GM18517 (cell line): ENCODE data around the gene KLHL29.

Experiments used
- ATAC-seq: cut with Tn5 transposase; IDR thresholded peaks from one replicate; pipeline ENCODE4 v1.9.1; 2021; ENCODE audit warnings: mild to moderate bottlenecking, moderate library complexity; ENCODE audit not compliant: unreplicated experiment

The KLHL29 gene

DNA sequence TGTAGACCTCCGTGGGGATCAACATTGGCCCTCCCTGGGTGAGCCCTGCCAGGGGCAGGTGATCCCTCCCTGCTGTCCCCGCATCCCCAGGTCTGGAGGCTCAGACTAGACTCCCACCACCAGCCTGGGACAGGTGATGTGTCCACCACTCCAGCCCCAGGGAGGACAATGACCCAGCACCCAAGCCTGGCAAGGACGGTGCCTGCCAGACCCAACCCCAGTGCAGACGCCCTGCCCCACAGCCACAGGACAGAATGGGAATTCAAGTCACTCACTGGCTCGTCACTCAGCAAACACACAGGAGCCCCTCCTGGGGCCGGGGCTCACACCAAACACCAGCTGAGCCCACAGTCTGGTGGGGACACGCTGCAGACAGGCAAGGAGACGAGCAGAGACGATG, 302.2 kb downstream of the KLHL29 start:
- no peak for ATAC-seq

DNA sequence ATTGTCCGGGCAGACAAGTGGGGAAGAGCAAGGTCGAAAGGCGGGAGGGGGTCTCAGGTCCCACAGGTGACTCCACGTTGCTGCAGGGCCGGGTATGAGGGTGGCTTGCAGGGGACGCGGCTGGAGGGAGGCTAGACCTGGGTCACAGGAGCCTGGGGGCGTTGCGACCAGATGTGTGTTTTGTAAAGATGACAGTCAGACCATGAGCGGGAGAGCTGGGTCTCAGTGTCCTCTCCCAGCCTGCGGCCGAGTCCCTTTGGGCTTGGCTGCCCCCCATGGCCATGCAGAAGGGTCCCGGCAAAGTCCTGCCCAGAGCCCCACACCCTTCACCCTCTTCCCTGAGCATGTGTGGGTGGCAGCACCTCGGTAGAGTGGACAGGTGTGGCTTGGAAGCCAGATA, 302.7 kb downstream of the KLHL29 start:
- no peak for ATAC-seq

DNA sequence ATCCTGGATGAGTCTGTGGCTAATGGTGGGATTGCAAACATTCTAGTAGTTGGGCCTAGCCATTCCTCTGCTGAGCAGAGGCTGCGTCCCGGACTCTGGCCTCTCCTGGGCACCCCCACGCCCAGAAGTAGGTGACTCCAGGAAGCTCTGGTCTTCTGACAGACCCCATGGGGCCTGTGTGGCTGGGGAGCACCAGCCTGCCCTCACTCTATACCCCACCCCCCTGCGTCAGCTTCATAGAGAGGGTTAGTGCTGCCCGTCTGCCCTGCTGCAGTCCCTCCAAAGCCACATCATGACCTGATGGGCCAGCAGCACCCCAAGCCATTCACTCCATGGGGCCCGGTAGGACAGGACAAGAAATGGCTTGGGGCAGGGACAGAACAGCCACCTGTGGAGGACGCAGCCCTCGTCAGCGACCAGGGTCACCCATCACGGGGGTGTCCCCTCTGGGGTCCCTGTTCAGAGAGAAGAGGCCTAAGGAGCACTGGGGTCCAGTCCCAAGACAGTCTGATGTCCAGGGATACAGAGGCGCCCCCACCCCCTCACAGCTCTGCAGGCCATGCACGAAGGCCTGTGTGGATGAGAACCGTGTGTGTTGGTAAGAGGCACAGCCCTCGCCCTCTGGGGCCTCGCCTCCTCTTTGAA, 303.6 kb downstream of the KLHL29 start:
- no peak for ATAC-seq

DNA sequence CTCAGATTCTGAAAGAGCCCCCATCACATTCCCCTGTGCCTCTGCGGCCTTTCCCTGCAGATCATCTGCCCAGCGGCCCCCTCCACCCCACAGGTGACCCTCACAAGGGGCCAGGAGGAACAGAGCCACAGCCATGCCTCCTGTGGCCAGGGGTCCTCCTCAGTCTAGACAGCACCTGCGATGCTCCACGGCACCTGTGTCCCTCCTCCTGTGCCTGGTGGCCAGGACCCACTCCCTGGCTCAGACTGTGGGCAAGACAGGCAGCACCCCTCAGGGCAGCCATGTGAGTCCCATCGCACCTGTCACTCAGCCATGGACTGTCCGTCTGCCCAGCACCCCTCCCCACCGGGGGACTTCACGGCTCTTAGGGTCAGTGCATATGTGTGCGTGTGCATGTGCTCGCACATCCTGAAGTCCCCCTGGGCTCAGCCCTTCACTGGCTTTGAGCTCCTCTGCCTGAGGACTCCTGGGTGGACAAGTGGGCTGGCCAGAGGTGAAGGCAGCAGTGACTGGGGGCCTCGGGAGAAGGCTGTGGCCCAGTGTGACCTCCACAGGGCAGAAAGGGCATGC, 304.2 kb downstream of the KLHL29 start:
- no peak for ATAC-seq

DNA sequence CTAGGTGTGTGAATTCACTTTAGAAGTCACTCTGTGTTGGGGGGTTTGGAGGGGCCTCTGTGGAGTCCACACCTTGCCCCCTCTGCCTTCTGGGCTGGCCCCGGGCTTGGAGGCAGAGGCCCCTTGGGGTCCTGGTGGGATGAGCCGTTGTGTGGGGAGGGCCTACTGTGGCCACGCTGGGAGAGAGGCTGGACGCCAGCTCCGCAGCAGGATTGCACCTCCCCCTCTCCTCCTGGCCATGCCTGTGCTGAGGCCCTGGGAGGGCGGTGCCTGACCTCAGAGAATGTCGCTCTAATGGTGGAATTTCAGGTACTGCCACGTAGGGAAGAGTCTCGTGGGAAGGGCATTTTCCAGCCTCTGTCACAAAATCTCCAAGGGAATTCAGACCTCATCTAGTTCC, 304.9 kb downstream of the KLHL29 start:
- ATAC-seq, result no peak

DNA sequence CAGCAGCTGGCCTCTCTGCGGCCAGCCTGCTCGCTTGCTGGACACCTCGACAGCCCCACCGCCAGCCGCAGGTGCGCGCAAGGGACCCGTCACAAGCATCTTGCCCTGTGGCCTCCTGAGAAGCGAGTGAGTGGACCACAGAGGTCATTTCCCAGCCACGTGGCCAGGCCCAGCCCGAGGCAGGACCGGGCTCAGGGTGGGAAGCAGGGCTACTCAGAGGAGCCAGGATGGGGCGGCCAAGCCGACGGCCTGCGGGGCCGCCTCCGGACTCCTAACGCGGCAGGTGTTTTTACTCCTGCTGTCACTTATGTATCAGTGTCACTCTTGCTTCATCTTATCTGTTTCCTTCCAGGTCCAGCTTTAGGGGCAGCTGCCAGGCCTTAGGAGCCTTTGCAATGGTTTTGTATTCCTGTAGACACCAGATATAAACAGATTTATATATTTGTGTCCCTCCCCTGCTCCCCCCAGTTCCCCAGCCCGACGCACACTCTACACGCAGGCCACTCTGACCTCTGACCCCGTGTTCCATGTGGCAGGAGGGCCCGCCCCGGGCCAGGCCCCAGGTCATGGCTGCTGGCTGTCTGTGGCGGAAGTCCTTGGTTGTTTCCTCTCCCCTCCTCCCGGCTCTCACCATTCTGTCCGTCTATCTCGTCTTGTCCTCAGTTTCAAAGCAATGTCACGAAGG, 305.6 kb downstream of the KLHL29 start:
- ATAC-seq, result no peak

DNA sequence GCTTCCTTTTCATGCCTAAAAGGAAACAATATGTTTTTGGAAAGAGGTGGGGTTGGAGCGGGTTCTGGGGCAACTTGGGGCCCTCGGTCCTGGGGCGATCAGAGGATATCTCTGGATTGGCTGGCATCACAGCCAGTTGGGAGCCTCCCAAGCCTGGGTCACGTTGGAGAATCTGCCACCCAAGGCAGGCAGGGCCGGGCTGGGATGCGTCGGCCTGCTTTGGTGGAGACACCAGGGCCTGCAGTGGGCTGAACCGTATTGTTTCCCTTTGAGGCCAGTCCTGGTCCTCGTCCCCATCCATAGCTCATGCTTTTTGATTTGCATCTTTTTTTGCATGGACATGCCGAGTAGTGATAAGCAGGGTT, 306.1 kb downstream of the KLHL29 start:
- ATAC-seq, result no peak

DNA sequence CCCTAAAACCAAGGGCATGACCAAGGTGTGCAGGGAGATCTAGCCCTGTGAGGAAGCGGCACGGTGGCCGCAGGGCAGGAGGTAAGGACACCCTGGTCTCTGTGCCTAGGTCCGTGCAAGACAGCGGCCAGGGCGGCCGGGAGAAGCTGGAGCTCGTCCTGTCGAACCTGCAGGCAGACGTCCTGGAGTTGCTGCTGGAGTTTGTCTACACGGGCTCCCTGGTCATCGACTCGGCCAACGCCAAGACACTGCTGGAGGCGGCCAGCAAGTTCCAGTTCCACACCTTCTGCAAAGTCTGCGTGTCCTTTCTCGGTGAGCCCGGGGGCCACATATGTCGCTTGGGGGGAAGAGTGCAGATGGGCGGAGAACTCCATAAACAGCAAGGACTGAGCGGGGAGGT, 306.6 kb downstream of the KLHL29 start:
- ATAC-seq, result no peak

DNA sequence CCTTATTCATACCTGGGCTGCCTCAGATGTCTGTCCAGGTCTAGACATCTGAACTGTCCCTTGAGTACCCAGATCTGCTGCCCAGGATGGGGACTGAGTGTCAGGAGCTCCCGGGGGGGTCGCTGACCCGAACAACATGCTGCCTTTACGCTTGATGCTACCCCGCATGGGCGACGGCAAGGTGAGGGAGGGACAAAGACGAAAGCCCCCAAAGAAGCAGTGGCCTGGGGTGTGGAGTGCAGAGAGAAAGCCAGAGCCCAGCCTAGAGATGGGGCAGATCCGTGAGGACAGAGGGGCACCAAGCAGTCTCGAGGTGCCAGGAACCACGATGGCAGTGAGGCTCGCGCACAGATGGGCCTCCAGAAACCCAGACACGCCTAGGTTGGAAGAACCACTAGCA, 307.3 kb downstream of the KLHL29 start:
- ATAC-seq, result no peak

DNA sequence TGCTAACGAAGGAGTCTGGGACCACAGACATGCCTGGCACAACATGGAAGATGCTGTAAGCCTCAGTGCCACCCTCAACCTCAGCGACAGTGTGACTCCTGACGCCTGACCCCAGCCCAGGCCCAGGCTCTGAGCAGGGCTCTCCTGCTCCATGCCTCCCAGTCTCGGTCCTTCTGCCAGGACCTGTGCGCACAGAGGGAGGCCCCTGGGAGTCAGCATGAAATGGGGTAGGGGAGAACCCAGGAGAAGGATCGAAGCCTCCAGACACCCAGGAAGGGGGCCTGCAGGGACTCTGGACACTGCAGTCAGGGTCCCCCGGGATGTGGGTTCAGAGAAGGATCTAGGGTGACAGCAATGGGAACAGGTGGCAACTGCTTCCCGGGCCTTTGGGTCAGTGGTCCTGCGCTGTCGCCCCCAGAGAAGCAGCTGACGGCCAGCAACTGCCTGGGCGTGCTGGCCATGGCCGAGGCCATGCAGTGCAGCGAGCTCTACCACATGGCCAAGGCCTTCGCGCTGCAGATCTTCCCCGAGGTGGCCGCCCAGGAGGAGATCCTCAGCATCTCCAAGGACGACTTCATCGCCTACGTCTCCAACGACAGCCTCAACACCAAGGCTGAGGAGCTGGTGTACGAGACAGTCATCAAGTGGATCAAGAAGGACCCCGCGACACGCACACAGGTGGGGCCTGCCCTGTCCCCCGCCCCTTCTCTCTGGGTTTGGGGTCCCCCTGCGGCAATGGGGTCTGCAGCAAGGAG, 308.0 kb downstream of the KLHL29 start:
- no peak for ATAC-seq

DNA sequence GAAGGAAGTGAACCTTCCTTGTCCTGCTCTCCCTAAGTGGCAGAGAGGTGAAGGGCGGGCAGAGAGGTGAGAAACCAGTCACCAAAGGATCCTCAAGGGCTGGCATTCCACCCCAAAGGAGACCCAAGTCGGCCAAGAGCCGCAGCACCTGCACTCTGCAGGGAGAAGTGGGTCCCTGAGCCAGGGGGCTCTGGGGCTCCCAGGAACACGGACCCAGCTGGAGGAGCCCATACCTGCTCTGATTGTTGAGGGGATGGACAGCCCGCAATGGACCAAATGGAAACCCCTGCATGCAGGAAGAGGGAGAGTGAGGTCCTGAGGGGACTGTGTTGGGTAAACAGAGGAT, 308.6 kb downstream of the KLHL29 start:
- ATAC-seq, result no peak

DNA sequence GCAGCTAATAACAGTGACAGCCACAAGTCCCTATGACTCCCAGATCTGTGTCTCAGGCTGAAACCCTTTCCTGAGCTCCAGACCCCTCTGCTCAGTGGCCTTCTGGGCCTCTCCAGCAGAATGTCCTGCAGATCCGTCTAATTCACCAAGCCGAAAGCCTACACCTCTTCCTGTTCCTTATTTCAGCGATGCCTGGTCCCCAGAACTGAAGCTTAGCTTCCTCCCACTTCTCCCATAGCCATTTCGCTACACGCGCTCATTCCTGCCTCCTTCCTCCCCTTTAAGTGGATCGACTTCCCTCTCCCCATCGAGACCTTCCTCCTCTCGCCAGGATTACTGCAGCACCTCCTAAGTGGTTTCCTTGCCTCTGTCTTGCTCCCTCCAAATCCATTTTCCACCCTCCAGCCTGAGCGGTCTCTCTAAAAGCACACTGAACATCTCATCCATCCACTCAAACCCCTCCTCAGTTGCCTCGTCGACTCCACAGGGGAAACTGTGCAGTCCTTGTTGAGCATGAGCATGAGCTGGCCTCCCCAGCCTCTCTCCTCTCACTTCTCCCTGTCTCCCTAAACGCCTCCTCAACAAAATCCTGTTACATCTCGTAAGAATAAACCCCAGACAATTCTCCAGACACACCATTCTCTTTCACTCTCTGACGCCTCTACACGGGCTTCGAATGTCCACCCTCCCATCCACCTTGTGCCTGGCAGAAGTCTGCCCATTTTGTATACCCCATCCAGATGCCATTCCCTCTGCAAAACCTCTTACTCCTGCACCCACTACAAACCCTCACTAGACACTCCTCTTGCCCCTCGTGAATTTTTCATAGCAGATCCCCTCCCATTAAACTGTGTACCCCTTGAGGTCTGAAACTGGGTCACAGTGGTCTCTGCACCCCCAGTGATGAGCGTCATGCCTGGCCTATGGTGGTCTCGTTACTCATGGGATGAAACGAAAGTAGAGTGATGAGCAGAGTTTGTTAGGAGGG, 309.4 kb downstream of the KLHL29 start:
- no peak for ATAC-seq

DNA sequence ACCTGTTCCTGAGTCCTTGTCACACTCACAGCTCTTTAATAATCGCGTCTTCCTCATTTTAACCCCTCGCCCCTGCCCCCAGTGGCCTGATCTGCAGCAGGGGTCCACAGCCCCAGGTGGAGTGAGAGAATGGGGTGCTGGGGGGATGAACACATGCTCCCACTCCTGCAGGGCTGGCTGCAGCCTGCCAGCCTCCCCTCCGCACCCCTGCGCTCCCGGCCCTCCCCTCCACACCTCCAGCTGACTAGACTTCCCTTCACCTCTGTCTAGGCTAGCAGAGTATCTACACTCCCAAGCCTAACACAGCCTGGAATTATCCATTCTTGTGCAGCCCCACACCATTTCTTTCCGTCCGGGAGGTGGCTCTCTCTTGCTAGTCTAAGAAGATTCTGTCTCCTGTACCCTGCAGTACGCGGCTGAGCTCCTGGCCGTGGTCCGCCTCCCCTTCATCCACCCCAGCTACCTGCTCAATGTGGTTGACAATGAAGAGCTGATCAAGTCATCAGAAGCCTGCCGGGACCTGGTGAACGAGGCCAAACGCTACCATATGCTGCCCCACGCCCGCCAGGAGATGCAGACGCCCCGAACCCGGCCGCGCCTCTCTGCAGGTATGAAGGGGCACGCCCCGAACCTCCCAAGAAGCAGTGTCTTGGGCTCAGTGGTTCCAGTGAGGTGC, 310.4 kb downstream of the KLHL29 start:
- ATAC-seq, result no peak

DNA sequence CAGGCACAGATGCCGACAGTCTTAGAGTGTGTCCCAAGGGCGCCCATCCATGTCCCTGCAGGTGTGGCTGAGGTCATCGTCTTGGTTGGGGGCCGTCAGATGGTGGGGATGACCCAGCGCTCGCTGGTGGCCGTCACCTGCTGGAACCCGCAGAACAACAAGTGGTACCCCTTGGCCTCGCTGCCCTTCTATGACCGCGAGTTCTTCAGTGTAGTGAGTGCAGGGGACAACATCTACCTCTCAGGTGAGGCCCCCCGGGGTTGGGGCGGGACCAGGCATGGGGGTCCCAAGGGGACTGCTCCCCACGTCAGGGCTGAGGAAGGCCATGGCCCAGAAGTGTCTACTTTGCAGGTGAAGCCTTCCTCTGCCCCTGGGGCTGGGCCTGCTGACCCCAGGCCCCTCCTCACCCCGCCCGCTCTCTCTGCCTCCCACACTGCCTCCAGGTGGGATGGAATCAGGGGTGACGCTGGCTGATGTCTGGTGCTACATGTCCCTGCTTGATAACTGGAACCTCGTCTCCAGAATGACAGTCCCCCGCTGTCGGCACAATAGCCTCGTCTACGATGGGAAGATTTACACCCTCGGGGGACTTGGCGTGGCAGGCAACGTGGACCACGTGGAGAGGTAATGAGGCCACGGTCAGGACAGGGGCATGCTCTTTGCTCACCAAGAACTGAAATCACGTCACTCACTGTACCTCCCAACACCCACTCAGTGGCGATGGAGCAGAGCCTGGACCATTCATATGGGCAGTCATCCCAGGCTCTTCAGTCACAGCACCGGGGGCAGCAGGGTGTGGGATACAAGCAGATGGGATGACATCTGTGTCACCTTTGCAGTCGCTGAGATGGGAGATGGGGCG, 311.1 kb downstream of the KLHL29 start:
- ATAC-seq, result no peak

DNA sequence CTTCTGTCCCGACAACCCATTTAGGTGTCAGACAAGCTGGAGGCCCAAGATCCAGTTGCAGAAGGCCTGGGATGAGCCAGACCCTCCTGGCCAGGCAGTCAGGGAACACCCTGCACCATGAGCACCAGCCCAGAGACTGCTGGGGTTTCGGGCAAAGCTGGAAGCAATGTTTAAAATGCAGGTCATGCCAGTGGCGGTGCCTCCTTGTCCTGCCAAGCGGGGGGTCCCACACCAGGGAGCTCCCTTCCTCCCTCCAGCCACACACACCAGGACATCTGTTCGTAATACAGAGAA, 311.7 kb downstream of the KLHL29 start:
- no peak for ATAC-seq

DNA sequence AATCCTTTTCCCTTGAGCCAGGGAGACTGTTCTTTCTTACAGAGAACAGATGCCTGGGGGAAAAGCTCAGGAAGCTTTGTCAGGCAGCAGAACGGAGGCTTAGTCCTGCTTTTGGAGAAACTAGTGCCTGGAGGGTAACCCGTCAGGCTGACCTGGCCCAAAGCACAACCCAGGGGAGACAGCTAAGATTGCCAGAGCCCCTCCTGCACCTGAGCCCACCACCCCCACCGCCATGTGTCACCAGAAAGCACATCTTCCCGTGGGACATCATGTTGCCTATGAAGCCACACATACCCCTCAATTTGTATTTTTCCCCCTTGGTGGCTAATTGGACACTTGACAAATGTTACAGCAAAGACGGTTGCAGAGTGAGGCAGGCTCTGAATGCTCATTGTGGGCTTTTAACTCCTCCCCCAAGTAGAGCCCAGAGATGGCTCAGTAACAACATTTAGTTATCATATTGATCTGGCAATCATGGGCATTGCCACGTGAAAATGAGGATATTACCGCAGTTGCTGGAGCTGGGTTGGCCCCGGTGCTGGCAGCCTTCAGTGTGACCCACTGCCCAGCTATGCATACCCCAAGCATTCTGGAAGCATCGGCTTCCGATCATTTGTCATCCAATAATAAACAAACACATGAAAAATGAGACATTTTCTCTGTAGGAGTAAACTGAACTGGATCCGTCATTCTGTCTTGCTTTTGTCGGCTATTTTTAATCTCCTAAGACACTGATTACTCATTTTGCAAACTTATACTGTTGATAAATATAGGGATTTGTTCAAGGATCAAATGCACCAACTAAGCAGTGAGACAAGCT, 312.5 kb downstream of the KLHL29 start:
- no peak for ATAC-seq

DNA sequence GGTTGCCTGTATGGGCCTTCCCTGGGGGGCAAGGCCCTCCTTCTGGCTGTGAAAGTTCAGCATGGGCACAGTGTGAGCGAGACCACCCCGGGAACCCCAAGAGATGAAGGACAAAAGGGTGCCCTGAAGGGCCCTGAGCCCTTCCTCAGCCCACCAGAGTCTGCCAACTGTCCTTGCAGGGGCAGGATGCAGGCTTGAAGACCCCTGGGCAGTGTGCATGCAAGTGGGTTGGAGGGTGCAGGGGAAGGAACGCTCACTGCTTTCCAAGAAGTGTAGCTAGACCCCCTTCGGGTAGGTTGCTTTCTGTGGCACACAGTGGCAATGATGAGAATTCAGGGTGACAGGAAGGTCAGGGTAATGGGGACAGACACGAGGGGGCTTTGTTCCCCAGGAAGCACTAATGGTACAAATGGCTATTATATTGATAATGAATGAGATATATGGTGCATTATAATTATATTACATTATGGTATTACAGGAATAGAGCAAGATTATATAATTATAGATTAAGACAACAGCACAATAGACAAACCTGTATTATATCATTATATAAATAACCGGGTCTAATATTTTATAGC, 313.2 kb downstream of the KLHL29 start:
- no peak for ATAC-seq
